Brain microvascular endothelial cell (primary cell): ENCODE data around the gene PALLD.

Experiments used
- DNase-seq: peaks from one replicate; pipeline ENCODE4 v3.0.0-alpha.2; 2020
- H3K27ac ChIP-seq: fragments of 250-450 bp; sonication (Bioruptor Pico); 2 replicates; pipeline ENCODE4 v1.5.1; 2020; ENCODE audit warnings: mild to moderate bottlenecking, moderate library complexity
- H3K27me3 ChIP-seq: fragments of 250-450 bp; sonication (Bioruptor Pico); replicated peaks from 2 replicates; pipeline ENCODE4 v1.5.1; 2020; ENCODE audit warnings: mild to moderate bottlenecking
- H3K36me3 ChIP-seq: fragments of 250-450 bp; sonication (Bioruptor Pico); replicated peaks from 2 replicates; pipeline ENCODE4 v1.5.1; 2020; ENCODE audit warnings: mild to moderate bottlenecking
- H3K4me3 ChIP-seq: 2 replicates; pipeline ENCODE4 v1.5.1; 2011; ENCODE audit warnings: low read depth, mild to moderate bottlenecking, control low read depth, low read length, moderate library complexity
- in situ Hi-C: cut with HindIII; loops from 2 replicates; pipeline ENCODE4 v1.10.0; 2017; ENCODE audit warnings: low sequenced_read_pairs, low pct_ligation_motif_present
- TF ChIP-seq, protein P1 (sequence below): IDR thresholded peaks from 2 replicates; pipeline ENCODE4 v1.5.1; 2011; ENCODE audit warnings: low read depth, mild to moderate bottlenecking, moderate library complexity, low read length, control low read depth, inconsistent platforms; ENCODE audit errors: missing control alignments

Gene PALLD

GRCh38 chr4:168787334-168787733 lies 290.5 kb downstream of the PALLD start:
- TF ChIP-seq, protein P1, sequence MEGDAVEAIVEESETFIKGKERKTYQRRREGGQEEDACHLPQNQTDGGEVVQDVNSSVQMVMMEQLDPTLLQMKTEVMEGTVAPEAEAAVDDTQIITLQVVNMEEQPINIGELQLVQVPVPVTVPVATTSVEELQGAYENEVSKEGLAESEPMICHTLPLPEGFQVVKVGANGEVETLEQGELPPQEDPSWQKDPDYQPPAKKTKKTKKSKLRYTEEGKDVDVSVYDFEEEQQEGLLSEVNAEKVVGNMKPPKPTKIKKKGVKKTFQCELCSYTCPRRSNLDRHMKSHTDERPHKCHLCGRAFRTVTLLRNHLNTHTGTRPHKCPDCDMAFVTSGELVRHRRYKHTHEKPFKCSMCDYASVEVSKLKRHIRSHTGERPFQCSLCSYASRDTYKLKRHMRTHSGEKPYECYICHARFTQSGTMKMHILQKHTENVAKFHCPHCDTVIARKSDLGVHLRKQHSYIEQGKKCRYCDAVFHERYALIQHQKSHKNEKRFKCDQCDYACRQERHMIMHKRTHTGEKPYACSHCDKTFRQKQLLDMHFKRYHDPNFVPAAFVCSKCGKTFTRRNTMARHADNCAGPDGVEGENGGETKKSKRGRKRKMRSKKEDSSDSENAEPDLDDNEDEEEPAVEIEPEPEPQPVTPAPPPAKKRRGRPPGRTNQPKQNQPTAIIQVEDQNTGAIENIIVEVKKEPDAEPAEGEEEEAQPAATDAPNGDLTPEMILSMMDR: no peak
- in situ Hi-C loops: no loop called here
- Histone ChIP-seq H3K27ac (no peak overlapping the region), H3K4me3 (no peak overlapping the region), H3K36me3 (no peaks in the 10 kb centered on the region), H3K27me3 (no peaks in the 10 kb centered on the region)
- no peak for DNase-seq

DNA sequence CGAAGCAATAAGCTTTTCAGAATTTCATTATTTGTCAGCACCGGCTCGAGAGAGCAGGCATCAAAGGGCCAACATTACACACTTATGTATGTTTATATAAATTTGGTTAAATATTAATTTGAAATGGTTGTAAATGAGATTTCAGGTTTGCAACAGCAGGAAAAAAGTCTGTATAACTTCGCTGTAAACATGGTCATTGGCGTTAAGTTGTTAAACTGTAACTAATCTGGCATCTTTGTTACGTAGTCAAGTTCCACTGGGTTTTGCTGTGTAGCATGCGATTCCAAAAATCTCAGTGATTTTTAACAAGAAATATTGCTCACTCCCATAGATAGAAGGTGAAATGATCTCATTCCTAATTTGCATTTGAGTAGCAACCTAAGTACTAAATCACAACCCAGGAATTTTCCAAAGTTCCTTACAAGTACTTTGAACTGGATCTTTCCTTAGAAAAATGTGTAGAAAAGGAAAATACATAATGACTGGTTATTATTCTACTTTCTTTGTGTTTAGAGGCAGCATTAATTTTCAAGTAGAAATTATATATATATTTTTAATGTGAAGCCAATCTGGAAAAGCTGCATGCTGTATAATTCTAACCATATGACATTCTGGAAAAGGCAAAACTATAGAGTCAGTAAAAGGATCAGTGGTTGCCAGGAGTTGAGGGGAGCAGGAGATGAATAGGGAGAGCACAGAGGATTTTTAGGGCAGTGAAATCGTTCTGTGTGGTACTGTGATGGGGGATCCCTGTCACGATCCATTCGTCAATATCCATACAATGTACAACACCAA lies 291.1 kb downstream of the PALLD start:
- Histone ChIP-seq H3K27ac (no peak overlapping the region), H3K4me3 (no peak overlapping the region), H3K36me3 (no peaks in the 10 kb centered on the region), H3K27me3 (no peaks in the 10 kb centered on the region)
- DNase-seq: no peak
- TF ChIP-seq, protein P1: no peak
- in situ Hi-C loops: no loop called here

DNA sequence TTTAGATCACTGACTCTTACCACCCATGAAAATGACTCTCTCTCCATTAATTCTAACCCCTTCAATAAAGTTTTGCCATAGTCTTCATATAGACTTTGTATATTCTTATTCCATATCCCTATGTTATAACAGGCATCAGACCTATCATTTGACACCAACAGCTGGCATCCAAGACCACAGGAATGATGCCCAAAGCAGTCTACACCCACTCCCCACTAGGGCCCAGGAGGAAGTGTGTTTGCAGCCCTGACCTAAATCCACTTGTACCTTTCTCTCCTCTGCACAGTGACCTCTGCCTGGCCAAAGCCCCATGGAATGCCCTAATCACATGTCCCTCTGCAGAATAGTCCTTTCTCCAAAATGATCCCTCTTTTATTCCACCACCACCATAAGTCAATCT lies 294.0 kb downstream of the PALLD start:
- TF ChIP-seq, protein P1: no peak
- in situ Hi-C loops: no loop called here
- H3K27ac ChIP-seq: no peak overlapping the region

DNA sequence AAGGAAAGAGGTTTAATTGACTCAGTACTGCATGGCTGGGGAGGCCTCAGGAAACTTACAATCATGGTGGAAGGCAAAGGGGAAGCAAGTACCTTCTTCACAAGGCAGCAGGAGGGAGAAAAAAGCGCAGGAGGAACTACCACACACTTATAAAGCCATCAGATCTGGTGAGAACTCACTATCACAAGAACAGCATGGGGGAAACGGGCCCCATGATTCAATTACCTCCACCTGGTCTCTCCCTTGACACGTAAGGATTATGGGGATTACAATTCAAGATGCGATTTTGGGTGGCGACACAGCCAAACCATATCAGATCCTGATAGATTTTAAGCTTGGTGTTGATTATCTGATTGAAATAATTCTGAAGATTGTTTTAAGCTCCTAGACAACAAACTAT lies 294.5 kb downstream of the PALLD start:
- Histone ChIP-seq H3K4me3 (no peak overlapping the region), H3K27ac (no peak overlapping the region), H3K27me3 (no peaks in the 10 kb centered on the region), H3K36me3 (no peaks in the 10 kb centered on the region)
- in situ Hi-C loops: no loop called here
- no peak for DNase-seq
- TF ChIP-seq, protein P1: no peak

More for the DNA sequence above, 294.0 kb downstream of the PALLD start:
- H3K4me3 ChIP-seq: no peak overlapping the region
- no peak for DNase-seq
- H3K36me3 ChIP-seq: no peaks in the 10 kb centered on the region
- no peaks in the 10 kb centered on the region for H3K27me3 ChIP-seq

- H3K27me3 ChIP-seq: no peaks in the 10 kb centered on the region
- H3K36me3 ChIP-seq: no peaks in the 10 kb centered on the region
- no peak overlapping the region for H3K4me3 ChIP-seq
- H3K27ac ChIP-seq: no peak overlapping the region
- in situ Hi-C loops: no loop called here
- TF ChIP-seq, protein P1: no peak
- DNase-seq: no peak
Observed at GRCh38 chr4:168793542-168793941, 296.7 kb downstream of the PALLD start.
